Measurements from ENCODE around the gene VAV2. TPM values are rescaled to one million over a fixed set of nuclear protein-coding genes. Genes with fewer than 3 reads are reported as not detected.

The VAV2 gene
- total RNA-seq, 1 donor from 2014 or later, result 8.6 TPM

- no peaks in the 10 kb centered on the region for H3K27me3 Mint-ChIP-seq (ENCODE audit: low read depth)
- intact Hi-C loops (cut with micrococcal nuclease), result no loop called here
Observed at GRCh38 chr9:133843250-133843649, 148.9 kb downstream of the VAV2 start.

GRCh38 chr9:133842721-133843227, 149.3 kb downstream of the VAV2 start:
- DNase-seq (ENCODE audit: low spot score), result no peak
- H3K36me3 Mint-ChIP-seq (ENCODE audit: low read depth), result no peaks in the 10 kb centered on the region
- intact Hi-C loops (cut with micrococcal nuclease), result no loop called here

More at GRCh38 chr9:133843250-133843649, 148.9 kb downstream of the VAV2 start:
- Mint-ChIP-seq H3K4me1 (ENCODE audit: low read depth) (no peaks in the 10 kb centered on the region), H3K36me3 (ENCODE audit: low read depth) (no peaks in the 10 kb centered on the region), H3K4me3 (ENCODE audit: low read depth) (no peak overlapping the region), H3K27ac (no peak overlapping the region), H3K9me3 (no peaks in the 10 kb centered on the region)
- DNase-seq (ENCODE audit: low spot score), result no peak

GRCh38 chr9:133842174-133842573, 149.9 kb downstream of the VAV2 start:
- no peaks in the 10 kb centered on the region for H3K4me1 Mint-ChIP-seq (ENCODE audit: low read depth)
- H3K27me3 Mint-ChIP-seq (ENCODE audit: low read depth), result no peaks in the 10 kb centered on the region
- DNase-seq (ENCODE audit: low spot score), result no peak
- H3K36me3 Mint-ChIP-seq (ENCODE audit: low read depth), result no peaks in the 10 kb centered on the region
- H3K9me3 Mint-ChIP-seq, result no peaks in the 10 kb centered on the region
- H3K27ac Mint-ChIP-seq, result no peak overlapping the region
- no peak overlapping the region for H3K4me3 Mint-ChIP-seq (ENCODE audit: low read depth)
- intact Hi-C loops (cut with micrococcal nuclease), result no loop called here

More at GRCh38 chr9:133842721-133843227, 149.3 kb downstream of the VAV2 start:
- Mint-ChIP-seq H3K9me3 (no peaks in the 10 kb centered on the region), H3K27ac (no peak overlapping the region), H3K27me3 (ENCODE audit: low read depth) (no peaks in the 10 kb centered on the region), H3K4me1 (ENCODE audit: low read depth) (no peaks in the 10 kb centered on the region), H3K4me3 (ENCODE audit: low read depth) (no peak overlapping the region)

GRCh38 chr9:133841167-133841812, 150.8 kb downstream of the VAV2 start:
- no peaks in the 10 kb centered on the region for H3K4me1 Mint-ChIP-seq (ENCODE audit: low read depth)
- no peak overlapping the region for H3K4me3 Mint-ChIP-seq (ENCODE audit: low read depth)
- intact Hi-C loops (cut with micrococcal nuclease), result no loop called here
- no peaks in the 10 kb centered on the region for H3K27me3 Mint-ChIP-seq (ENCODE audit: low read depth)
- DNase-seq (ENCODE audit: low spot score), result no peak
- H3K27ac Mint-ChIP-seq, result no peak overlapping the region
- H3K9me3 Mint-ChIP-seq, result no peaks in the 10 kb centered on the region
- H3K36me3 Mint-ChIP-seq (ENCODE audit: low read depth), result no peaks in the 10 kb centered on the region

GRCh38 chr9:133839822-133840329, 152.2 kb downstream of the VAV2 start:
- H3K27ac Mint-ChIP-seq, result no peak overlapping the region
- no peaks in the 10 kb centered on the region for H3K4me1 Mint-ChIP-seq (ENCODE audit: low read depth)
- H3K27me3 Mint-ChIP-seq (ENCODE audit: low read depth), result no peaks in the 10 kb centered on the region
- H3K4me3 Mint-ChIP-seq (ENCODE audit: low read depth), result no peak overlapping the region
- no peaks in the 10 kb centered on the region for H3K36me3 Mint-ChIP-seq (ENCODE audit: low read depth)
- DNase-seq (ENCODE audit: low spot score), result no peak
- no peaks in the 10 kb centered on the region for H3K9me3 Mint-ChIP-seq
- intact Hi-C loops (cut with micrococcal nuclease), result no loop called here

- intact Hi-C loops (cut with micrococcal nuclease), result no loop called here
Observed at GRCh38 chr9:133838859-133839507, 153.1 kb downstream of the VAV2 start.

GRCh38 chr9:133837627-133838597, 154.2 kb downstream of the VAV2 start:
- no peaks in the 10 kb centered on the region for H3K9me3 Mint-ChIP-seq
- no peak for DNase-seq (ENCODE audit: low spot score)
- no peaks in the 10 kb centered on the region for H3K36me3 Mint-ChIP-seq (ENCODE audit: low read depth)
- H3K27me3 Mint-ChIP-seq (ENCODE audit: low read depth), result no peaks in the 10 kb centered on the region
- H3K4me1 Mint-ChIP-seq (ENCODE audit: low read depth), result no peaks in the 10 kb centered on the region
- H3K27ac Mint-ChIP-seq, result no peak overlapping the region
- intact Hi-C loops (cut with micrococcal nuclease), result no loop called here
- no peak overlapping the region for H3K4me3 Mint-ChIP-seq (ENCODE audit: low read depth)

More at GRCh38 chr9:133838859-133839507, 153.1 kb downstream of the VAV2 start:
- Mint-ChIP-seq H3K9me3 (no peaks in the 10 kb centered on the region), H3K4me3 (ENCODE audit: low read depth) (no peak overlapping the region), H3K27me3 (ENCODE audit: low read depth) (no peaks in the 10 kb centered on the region), H3K4me1 (ENCODE audit: low read depth) (no peaks in the 10 kb centered on the region), H3K36me3 (ENCODE audit: low read depth) (no peaks in the 10 kb centered on the region), H3K27ac (no peak overlapping the region)
- no peak for DNase-seq (ENCODE audit: low spot score)

GRCh38 chr9:133836818-133837217, 155.3 kb downstream of the VAV2 start:
- Mint-ChIP-seq H3K27ac (no peak overlapping the region), H3K4me3 (ENCODE audit: low read depth) (no peak overlapping the region), H3K36me3 (ENCODE audit: low read depth) (no peaks in the 10 kb centered on the region), H3K9me3 (no peaks in the 10 kb centered on the region), H3K27me3 (ENCODE audit: low read depth) (no peaks in the 10 kb centered on the region), H3K4me1 (ENCODE audit: low read depth) (no peaks in the 10 kb centered on the region)
- no peak for DNase-seq (ENCODE audit: low spot score)
- intact Hi-C loops (cut with micrococcal nuclease), result no loop called here

- H3K4me3 Mint-ChIP-seq (ENCODE audit: low read depth), result no peak overlapping the region
- H3K4me1 Mint-ChIP-seq (ENCODE audit: low read depth), result no peaks in the 10 kb centered on the region
Observed at GRCh38 chr9:133836001-133836758, 155.9 kb downstream of the VAV2 start.

GRCh38 chr9:133835262-133835901, 156.7 kb downstream of the VAV2 start:
- DNase-seq (ENCODE audit: low spot score), result no peak
- no peak overlapping the region for H3K27ac Mint-ChIP-seq
- no peaks in the 10 kb centered on the region for H3K36me3 Mint-ChIP-seq (ENCODE audit: low read depth)
- no peak overlapping the region for H3K4me3 Mint-ChIP-seq (ENCODE audit: low read depth)
- no peaks in the 10 kb centered on the region for H3K27me3 Mint-ChIP-seq (ENCODE audit: low read depth)
- no peaks in the 10 kb centered on the region for H3K9me3 Mint-ChIP-seq
- intact Hi-C loops (cut with micrococcal nuclease), result no loop called here
- H3K4me1 Mint-ChIP-seq (ENCODE audit: low read depth), result no peaks in the 10 kb centered on the region

More at GRCh38 chr9:133836001-133836758, 155.9 kb downstream of the VAV2 start:
- Mint-ChIP-seq H3K9me3 (no peaks in the 10 kb centered on the region), H3K27me3 (ENCODE audit: low read depth) (no peaks in the 10 kb centered on the region), H3K27ac (no peak overlapping the region), H3K36me3 (ENCODE audit: low read depth) (no peaks in the 10 kb centered on the region)
- intact Hi-C loops (cut with micrococcal nuclease), result no loop called here
- DNase-seq (ENCODE audit: low spot score), result no peak

GRCh38 chr9:133834080-133834976, 157.8 kb downstream of the VAV2 start:
- no peaks in the 10 kb centered on the region for H3K27me3 Mint-ChIP-seq (ENCODE audit: low read depth)
- no peaks in the 10 kb centered on the region for H3K36me3 Mint-ChIP-seq (ENCODE audit: low read depth)
- no peaks in the 10 kb centered on the region for H3K4me1 Mint-ChIP-seq (ENCODE audit: low read depth)
- no peaks in the 10 kb centered on the region for H3K9me3 Mint-ChIP-seq
- no peak overlapping the region for H3K27ac Mint-ChIP-seq
- DNase-seq (ENCODE audit: low spot score), result no peak
- H3K4me3 Mint-ChIP-seq (ENCODE audit: low read depth), result no peak overlapping the region
- intact Hi-C loops (cut with micrococcal nuclease), result no loop called here
